NCI-H1436 (cell line): Measurements from ENCODE around the gene PPP1R27.

Source experiments
- DNase-seq: peaks from one replicate; lab custom pipeline; 2025; lab: John Stamatoyannopoulos, UW

Gene PPP1R27

DNA sequence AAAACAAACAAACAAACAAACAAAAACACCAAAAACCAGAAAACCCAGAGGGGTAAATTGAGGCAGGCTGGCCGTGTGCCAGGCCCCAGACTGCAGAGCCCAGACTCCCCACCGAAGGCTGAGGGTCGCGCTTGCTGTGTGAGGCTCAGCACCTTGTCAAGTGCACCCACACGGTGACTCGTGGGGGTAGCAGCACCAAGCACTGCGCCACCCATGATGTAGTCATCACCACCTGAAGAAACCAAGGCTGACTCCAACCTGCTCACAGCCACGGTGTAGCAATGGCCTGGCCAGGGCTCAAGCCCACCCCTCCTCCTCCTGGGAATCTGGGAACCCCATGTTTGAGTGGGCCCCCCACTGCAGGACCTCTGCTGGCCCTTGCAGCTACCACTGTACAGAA lies 13.7 kb downstream of the PPP1R27 start:
- no peak for DNase-seq

DNA sequence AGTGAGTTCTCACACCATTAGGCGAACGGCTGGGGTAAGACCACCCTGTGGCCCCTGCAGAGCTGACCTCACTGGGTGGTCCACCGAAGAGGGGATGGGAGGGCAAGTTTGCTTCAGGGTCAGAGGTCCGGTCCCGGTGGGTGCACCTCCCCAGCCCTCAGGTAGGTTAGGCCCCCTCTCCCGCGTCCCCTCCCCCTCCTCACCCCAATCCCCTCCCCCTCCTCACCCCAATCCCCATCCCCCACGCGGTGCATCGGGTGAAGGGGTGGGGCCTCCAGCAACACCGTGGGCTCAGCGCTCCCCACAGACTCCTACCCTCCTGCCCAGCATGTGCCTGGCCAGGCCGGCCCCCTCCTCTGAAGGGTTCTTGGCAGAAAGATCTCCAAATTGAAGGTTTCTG lies 15.1 kb downstream of the PPP1R27 start:
- DNase-seq, result no peak

DNA sequence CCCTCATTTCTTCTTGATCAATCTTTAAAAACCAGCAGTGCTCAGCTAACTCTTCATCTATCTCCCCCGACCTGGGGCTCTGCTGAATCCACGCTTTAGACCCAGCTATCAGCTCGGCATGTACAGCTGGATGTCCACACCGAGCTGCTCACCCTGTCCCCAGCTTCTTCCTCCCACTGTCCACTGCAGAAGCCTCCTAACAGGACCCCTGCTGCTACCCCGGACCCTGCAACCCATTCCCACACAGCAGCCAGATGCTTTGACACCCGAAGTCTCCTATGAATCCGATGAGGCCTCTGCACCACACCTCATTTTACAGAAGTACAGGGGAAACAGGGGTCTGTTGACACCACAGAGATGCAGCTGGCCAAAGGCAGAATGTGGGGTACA lies 17.1 kb downstream of the PPP1R27 start:
- no peak for DNase-seq

DNA sequence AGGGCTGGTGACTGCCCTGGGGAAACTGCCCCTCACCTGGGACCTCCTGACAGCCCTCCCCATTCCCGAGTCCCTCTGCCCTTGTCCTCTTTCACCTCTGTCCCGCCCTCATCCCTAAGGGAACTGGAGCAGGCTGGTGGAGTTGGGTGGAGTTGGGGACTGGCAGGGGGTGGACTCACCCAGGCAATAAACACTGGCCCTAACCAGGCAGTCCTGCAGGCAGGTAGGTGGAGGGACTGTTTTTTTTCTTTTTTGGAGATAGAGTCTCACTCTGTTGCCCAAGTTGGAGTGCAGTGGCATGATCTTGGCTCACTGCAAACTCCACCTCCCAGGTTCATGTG lies 19.2 kb downstream of the PPP1R27 start:
- DNase-seq, result no peak

GRCh38 chr17:81814748-81815645 lies 19.9 kb downstream of the PPP1R27 start:
- DNase-seq, result peak; percentile 94

GRCh38 chr17:81813861-81814683 lies 20.8 kb downstream of the PPP1R27 start:
- DNase-seq, result no peak

- no peak for DNase-seq
These were observed 21.5 kb downstream of the PPP1R27 start for GRCh38 chr17:81813371-81813684.

- DNase-seq, result no peak
These were observed 22.1 kb downstream of the PPP1R27 start for GRCh38 chr17:81812571-81813370.

GRCh38 chr17:81811705-81812570 lies 22.9 kb downstream of the PPP1R27 start:
- no peak for DNase-seq

- no peak for DNase-seq
These were observed 23.8 kb downstream of the PPP1R27 start for GRCh38 chr17:81810892-81811704.

DNA sequence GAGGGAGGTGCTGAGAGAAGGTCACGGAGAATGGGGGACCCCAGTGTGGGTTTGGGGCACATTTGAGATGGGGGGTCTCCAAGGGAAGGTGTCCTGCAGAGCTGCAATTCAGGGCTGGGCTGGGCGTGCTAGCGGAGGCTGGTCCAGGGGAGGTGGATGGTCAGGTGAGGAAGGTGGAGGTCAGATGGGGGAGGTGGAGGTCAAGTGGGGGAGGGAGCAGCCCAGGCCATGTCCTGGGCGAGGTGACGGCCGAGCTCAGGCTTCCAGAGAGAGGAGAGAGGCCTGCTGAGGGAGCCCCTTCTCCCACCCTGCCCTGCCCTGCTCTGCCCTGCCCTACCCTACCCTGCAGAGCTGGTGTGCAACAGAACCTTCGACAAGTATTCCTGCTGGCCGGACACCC lies 24.4 kb downstream of the PPP1R27 start:
- no peak for DNase-seq

DNA sequence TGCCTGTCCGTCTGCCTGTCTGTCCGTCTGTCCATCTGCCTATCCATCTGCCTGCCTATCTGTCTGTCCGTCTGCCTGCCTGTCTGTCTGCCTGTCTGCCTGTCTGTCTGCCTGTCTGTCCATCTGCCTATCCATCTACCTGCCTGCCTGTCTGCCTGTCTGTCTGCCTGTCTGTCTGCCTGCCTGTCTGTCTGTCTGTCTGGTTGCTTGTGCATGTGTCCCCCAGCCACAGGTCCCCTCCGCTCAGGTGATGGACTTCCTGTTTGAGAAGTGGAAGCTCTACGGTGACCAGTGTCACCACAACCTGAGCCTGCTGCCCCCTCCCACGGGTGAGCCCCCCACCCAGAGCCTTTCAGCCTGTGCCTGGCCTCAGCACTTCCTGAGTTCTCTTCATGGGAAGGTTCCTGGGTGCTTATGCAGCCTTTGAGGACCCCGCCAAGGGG lies 25.3 kb downstream of the PPP1R27 start:
- no peak for DNase-seq

GRCh38 chr17:81808778-81809555 lies 25.9 kb downstream of the PPP1R27 start:
- no peak for DNase-seq

DNA sequence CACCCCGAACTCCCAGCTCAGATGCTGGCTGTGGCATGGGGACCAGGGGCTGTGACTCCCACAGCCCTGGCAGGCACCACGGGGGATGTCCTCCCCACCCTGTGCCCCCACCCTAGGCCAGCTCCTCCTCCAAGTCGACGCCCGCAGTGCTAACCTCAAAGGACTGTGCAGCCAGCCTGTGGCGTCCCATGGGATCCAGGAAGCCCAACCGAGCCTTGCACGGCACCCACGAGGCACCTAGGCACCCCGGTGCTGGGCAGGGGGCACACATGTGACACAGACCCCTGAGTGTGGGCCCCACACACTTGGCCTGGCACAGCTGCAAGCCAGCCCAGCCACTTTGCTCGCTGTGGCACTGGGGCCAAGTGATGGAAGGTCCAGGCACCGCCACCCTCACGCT lies 27.0 kb downstream of the PPP1R27 start:
- DNase-seq, result no peak

DNA sequence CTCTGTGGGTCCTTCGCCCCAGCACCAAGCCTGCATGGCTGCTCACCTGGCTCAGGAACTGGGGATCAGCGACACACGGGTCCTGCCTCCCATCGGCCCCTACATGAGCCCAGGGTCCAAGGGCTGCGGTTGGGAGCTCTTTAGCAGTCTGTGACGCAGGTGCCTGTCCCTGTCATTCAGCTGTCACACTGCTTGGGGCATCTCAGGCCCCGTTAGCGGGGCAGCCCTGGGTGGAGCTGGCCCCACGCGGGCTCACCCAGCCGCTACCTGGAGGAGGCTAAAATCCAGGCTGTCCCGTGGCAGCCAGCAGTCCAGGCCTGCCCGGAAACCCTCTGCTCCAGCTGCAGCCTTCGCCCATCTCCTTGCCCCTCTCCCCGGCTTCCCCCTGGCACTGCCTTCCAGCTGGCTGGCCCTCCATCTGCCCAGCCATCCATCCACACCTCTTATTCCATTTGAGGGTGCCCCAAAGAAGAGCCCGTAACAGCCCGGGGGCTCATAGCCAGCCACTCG lies 27.6 kb downstream of the PPP1R27 start:
- DNase-seq, result no peak

GRCh38 chr17:81806461-81807209 lies 28.2 kb downstream of the PPP1R27 start:
- no peak for DNase-seq

GRCh38 chr17:81805707-81806460 lies 29.0 kb downstream of the PPP1R27 start:
- DNase-seq, result no peak
